Activated CD4-positive, alpha-beta T cell treated with anti-CD3 and anti-CD28 coated beads, Interleukin-2, amount 10 ng/mL, durations not matched to agents 7 days and 5 days (primary cell): ENCODE results near the gene UQCR11. TPM values are rescaled to one million over a fixed set of nuclear protein-coding genes. Genes with fewer than 3 reads are reported as not detected.
A peak's percentile ranks its signal among the peaks of the same experiment; 100 is the strongest.

ENCODE experiments used
- CTCF ChIA-PET: fragments of 350-600 bp; sonication (Branson Sonifier 250); formaldehyde crosslinking; loops from one replicate; lab custom pipeline; 2021; ENCODE audit warnings: antibody characterized with exemption; lab: Charles Lee
- POLR2A ChIA-PET: fragments of 350-600 bp; sonication (Branson Sonifier 250); formaldehyde crosslinking; loops from one replicate; lab custom pipeline; 2021; ENCODE audit warnings: antibody characterized with exemption; lab: Charles Lee
- DNase-seq: peaks from one replicate; pipeline ENCODE4 v3.0.0-alpha.2; 2020
- H3K27ac Mint-ChIP-seq: one replicate; pipeline ENCODE4 v1.8.0; 2021; ENCODE audit warnings: mild to moderate bottlenecking, moderate library complexity, mixed read lengths
- H3K27me3 Mint-ChIP-seq: one replicate; pipeline ENCODE4 v1.8.0; 2021; ENCODE audit warnings: mixed read lengths
- H3K36me3 Mint-ChIP-seq: one replicate; pipeline ENCODE4 v1.8.0; 2021; ENCODE audit warnings: low read depth, mixed read lengths
- H3K4me1 Mint-ChIP-seq: one replicate; pipeline ENCODE4 v1.8.0; 2021; ENCODE audit warnings: mixed read lengths
- H3K4me3 Mint-ChIP-seq: one replicate; pipeline ENCODE4 v1.8.0; 2021; ENCODE audit warnings: mild to moderate bottlenecking, moderate library complexity, mixed read lengths
- H3K9me3 Mint-ChIP-seq: one replicate; pipeline ENCODE4 v1.8.0; 2021; ENCODE audit warnings: mixed read lengths
- total RNA-seq, 2 experiments: library from RNA; stranded (reverse); gene quantifications; one replicate each; pipeline ENCODE4 v1.2.3, GENCODE V29; 2021

Gene UQCR11
- total RNA-seq, 2 experiments from 2014 or later: 144 to 184 TPM

- CTCF ChIA-PET: interaction anchor here (1.3 to 1.9 kb wide), 2 partner anchors 34 to 54 kb away, joined by 4 to 5 read pairs; partner anchors contain the start of gene TCF3
- H3K4me1 Mint-ChIP-seq: peaks cover 17% of the 10 kb centered on the region
- H3K4me3 Mint-ChIP-seq: no peak overlapping the region
- POLR2A ChIA-PET: interaction anchor here (0.7 kb wide), 1 partner anchor 149 kb away, joined by 3 read pairs; no protein-coding TSS in a partner anchor
- DNase-seq: no peak
- no peak overlapping the region for H3K27ac Mint-ChIP-seq
- no peaks in the 10 kb centered on the region for H3K9me3 Mint-ChIP-seq
- H3K36me3 Mint-ChIP-seq: peaks cover 28% of the 10 kb centered on the region
- H3K27me3 Mint-ChIP-seq: no peaks in the 10 kb centered on the region
Measured at GRCh38 chr19:1619094-1619439, 13.8 kb upstream of the UQCR11 start.

- ChIA-PET CTCF (interaction anchor here (1.3 to 1.9 kb wide), 2 partner anchors 34 to 54 kb away, joined by 4 to 5 read pairs; partner anchors contain the start of gene TCF3), POLR2A (interaction anchor here (0.7 kb wide), 1 partner anchor 150 kb away, joined by 3 read pairs; no protein-coding TSS in a partner anchor)
- Mint-ChIP-seq H3K9me3 (no peaks in the 10 kb centered on the region), H3K36me3 (peaks cover 29% of the 10 kb centered on the region), H3K27ac (peak overlapping the region; percentile 64), H3K4me1 (peaks cover 18% of the 10 kb centered on the region), H3K4me3 (no peak overlapping the region), H3K27me3 (no peaks in the 10 kb centered on the region)
- peak; percentile 41 for DNase-seq
Measured at GRCh38 chr19:1618157-1619093, 13.2 kb upstream of the UQCR11 start.

- POLR2A ChIA-PET: no interaction called here
- CTCF ChIA-PET: interaction anchor here (0.5 to 0.7 kb wide), 3 partner anchors 326 to 486 kb away, joined by 3 to 4 read pairs (median 3); no protein-coding TSS in a partner anchor
- H3K27ac Mint-ChIP-seq: no peak overlapping the region
- no peak overlapping the region for H3K4me3 Mint-ChIP-seq
- no peaks in the 10 kb centered on the region for H3K9me3 Mint-ChIP-seq
- peaks cover 20% of the 10 kb centered on the region for H3K4me1 Mint-ChIP-seq
- peaks cover 29% of the 10 kb centered on the region for H3K36me3 Mint-ChIP-seq
- DNase-seq: no peak
- no peaks in the 10 kb centered on the region for H3K27me3 Mint-ChIP-seq
Measured at GRCh38 chr19:1616875-1617274, 11.6 kb upstream of the UQCR11 start.

- H3K27me3 Mint-ChIP-seq: no peaks in the 10 kb centered on the region
- DNase-seq: no peak
- H3K9me3 Mint-ChIP-seq: no peaks in the 10 kb centered on the region
- H3K4me1 Mint-ChIP-seq: peaks cover 20% of the 10 kb centered on the region
- H3K27ac Mint-ChIP-seq: no peak overlapping the region
- H3K4me3 Mint-ChIP-seq: no peak overlapping the region
- peaks cover 29% of the 10 kb centered on the region for H3K36me3 Mint-ChIP-seq
- ChIA-PET POLR2A (no interaction called here), CTCF (interaction anchor here (0.6 to 0.7 kb wide), 2 partner anchors 333 to 486 kb away, joined by 3 to 4 read pairs; no protein-coding TSS in a partner anchor)
Measured at GRCh38 chr19:1616396-1616795, 11.1 kb upstream of the UQCR11 start.

GRCh38 chr19:1615156-1615765 lies 10.0 kb upstream of the UQCR11 start:
- ChIA-PET CTCF (no interaction called here), POLR2A (no interaction called here)
- no peaks in the 10 kb centered on the region for H3K27me3 Mint-ChIP-seq
- H3K27ac Mint-ChIP-seq: no peak overlapping the region
- peaks cover 32% of the 10 kb centered on the region for H3K36me3 Mint-ChIP-seq
- no peaks in the 10 kb centered on the region for H3K9me3 Mint-ChIP-seq
- no peak overlapping the region for H3K4me3 Mint-ChIP-seq
- peaks cover 24% of the 10 kb centered on the region for H3K4me1 Mint-ChIP-seq
- DNase-seq: no peak

GRCh38 chr19:1613808-1614570 lies 8.7 kb upstream of the UQCR11 start:
- H3K27me3 Mint-ChIP-seq: no peaks in the 10 kb centered on the region
- no peak for DNase-seq
- CTCF ChIA-PET: no interaction called here
- POLR2A ChIA-PET: no interaction called here
- no peak overlapping the region for H3K27ac Mint-ChIP-seq
- no peak overlapping the region for H3K4me3 Mint-ChIP-seq
- H3K4me1 Mint-ChIP-seq: peaks cover 33% of the 10 kb centered on the region
- no peaks in the 10 kb centered on the region for H3K9me3 Mint-ChIP-seq
- peaks cover 32% of the 10 kb centered on the region for H3K36me3 Mint-ChIP-seq

GRCh38 chr19:1613146-1613545 lies 7.9 kb upstream of the UQCR11 start:
- CTCF ChIA-PET: no interaction called here
- no peaks in the 10 kb centered on the region for H3K9me3 Mint-ChIP-seq
- DNase-seq: no peak
- no peak overlapping the region for H3K4me3 Mint-ChIP-seq
- no peaks in the 10 kb centered on the region for H3K27me3 Mint-ChIP-seq
- peaks cover 29% of the 10 kb centered on the region for H3K36me3 Mint-ChIP-seq
- H3K4me1 Mint-ChIP-seq: peaks cover 36% of the 10 kb centered on the region
- no peak overlapping the region for H3K27ac Mint-ChIP-seq
- POLR2A ChIA-PET: no interaction called here

GRCh38 chr19:1612114-1613086 lies 7.1 kb upstream of the UQCR11 start:
- Mint-ChIP-seq H3K9me3 (no peaks in the 10 kb centered on the region), H3K27me3 (no peaks in the 10 kb centered on the region), H3K27ac (no peak overlapping the region), H3K36me3 (peaks cover 28% of the 10 kb centered on the region), H3K4me3 (no peak overlapping the region), H3K4me1 (peaks cover 32% of the 10 kb centered on the region)
- CTCF ChIA-PET: no interaction called here
- no peak for DNase-seq
- POLR2A ChIA-PET: no interaction called here

GRCh38 chr19:1611353-1611752 lies 6.1 kb upstream of the UQCR11 start:
- Mint-ChIP-seq H3K27ac (no peak overlapping the region), H3K4me3 (no peak overlapping the region), H3K36me3 (peaks cover 23% of the 10 kb centered on the region), H3K9me3 (no peaks in the 10 kb centered on the region), H3K27me3 (no peaks in the 10 kb centered on the region), H3K4me1 (peaks cover 31% of the 10 kb centered on the region)
- ChIA-PET CTCF (no interaction called here), POLR2A (no interaction called here)
- DNase-seq: no peak

- Mint-ChIP-seq H3K4me3 (no peak overlapping the region), H3K9me3 (no peaks in the 10 kb centered on the region), H3K36me3 (peaks cover 18% of the 10 kb centered on the region), H3K27ac (peak overlapping the region; percentile 19), H3K4me1 (peaks cover 36% of the 10 kb centered on the region), H3K27me3 (no peaks in the 10 kb centered on the region)
- ChIA-PET POLR2A (no interaction called here), CTCF (interaction anchor here (1.5 kb wide), 1 partner anchor 23 kb away, joined by 3 read pairs; no protein-coding TSS in a partner anchor)
- no peak for DNase-seq
Measured at GRCh38 chr19:1610579-1610978, 5.3 kb upstream of the UQCR11 start.

GRCh38 chr19:1609680-1610474 lies 4.6 kb upstream of the UQCR11 start:
- CTCF ChIA-PET: interaction anchor here (1.5 kb wide), 1 partner anchor 22 kb away, joined by 3 read pairs; no protein-coding TSS in a partner anchor
- Mint-ChIP-seq H3K27ac (no peak overlapping the region), H3K4me1 (peaks cover 38% of the 10 kb centered on the region), H3K4me3 (no peak overlapping the region), H3K9me3 (no peaks in the 10 kb centered on the region), H3K36me3 (peaks cover 14% of the 10 kb centered on the region), H3K27me3 (no peaks in the 10 kb centered on the region)
- DNase-seq: no peak
- POLR2A ChIA-PET: no interaction called here
